CD4-positive, alpha-beta T cell (primary cell): Measurements from ENCODE around the gene HS3ST5. TPM values are rescaled to one million over a fixed set of nuclear protein-coding genes. Genes with fewer than 3 reads are reported as not detected.
"Not testable (repeated sequence)": the region's sequence is repeated elsewhere in the genome, so short reads cannot be mapped to it uniquely, and the experiment has no call there.

Source experiments
- ATAC-seq: fragments of 200-7000 bp; cut with Tn5 transposase; one replicate; pipeline ENCODE4 v1.10.0; 2022; ENCODE audit warnings: mild to moderate bottlenecking; ENCODE audit not compliant: poor library complexity
- CTCF ChIA-PET: fragments of 350-600 bp; sonication (Branson Sonifier 250); formaldehyde crosslinking; loops from one replicate; lab custom pipeline; 2021; ENCODE audit warnings: antibody characterized with exemption, inconsistent platforms; lab: Charles Lee
- POLR2A ChIA-PET: fragments of 350-600 bp; sonication (Branson Sonifier 250); formaldehyde crosslinking; loops from one replicate; lab custom pipeline; 2021; ENCODE audit warnings: antibody characterized with exemption, inconsistent platforms; lab: Charles Lee
- DNase-seq, 14 experiments: peaks; one replicate each; pipeline ENCODE4 v3.0.0-alpha.2; 2013 to 2020; ENCODE audit warnings: mixed read lengths in 2 of 14
- H3K27ac ChIP-seq, 2 donors: one replicate each; pipeline versions ENCODE4 v1.5.1 to v1.7.0; 2013; ENCODE audit warnings: low read length in 2 of 2, low read depth in 1 of 2, mild to moderate bottlenecking in 1 of 2
- H3K27me3 ChIP-seq, 2 experiments: 1 replicate in 1 of 2; 2 replicates in 1 of 2; pipeline versions ENCODE4 v1.6.1 to v1.7.0; 2013; ENCODE audit warnings: low read length in 2 of 2, control low read depth in 1 of 2, mild to moderate bottlenecking in 1 of 2, moderate library complexity in 1 of 2; ENCODE audit not compliant: insufficient read depth in 2 of 2, control insufficient read depth in 1 of 2
- H3K36me3 ChIP-seq: one replicate; pipeline ENCODE4 v1.6.1; 2013; ENCODE audit warnings: low read length, control low read depth; ENCODE audit not compliant: insufficient read depth
- H3K4me1 ChIP-seq: one replicate; pipeline ENCODE4 v1.6.1; 2013; ENCODE audit warnings: low read length, control low read depth; ENCODE audit not compliant: insufficient read depth
- H3K4me3 ChIP-seq: one replicate; pipeline ENCODE4 v1.5.1; 2013; ENCODE audit warnings: mild to moderate bottlenecking, low read length, moderate library complexity
- H3K9me3 ChIP-seq, 2 experiments: 1 replicate in 1 of 2; 2 replicates in 1 of 2; pipeline versions ENCODE4 v1.6.1 to v1.7.0; 2013; ENCODE audit warnings: low read length in 2 of 2, mild to moderate bottlenecking in 2 of 2, control low read depth in 1 of 2, moderate library complexity in 1 of 2; ENCODE audit not compliant: control insufficient read depth in 1 of 2, insufficient read depth in 1 of 2
- H3K27ac Mint-ChIP-seq: one replicate; pipeline ENCODE4 v1.8.0; 2020; ENCODE audit warnings: mixed read lengths
- H3K27me3 Mint-ChIP-seq: one replicate; pipeline ENCODE4 v1.8.0; 2021; ENCODE audit warnings: mixed read lengths
- H3K36me3 Mint-ChIP-seq: one replicate; pipeline ENCODE4 v1.8.0; 2021; ENCODE audit warnings: low read depth, mixed read lengths
- H3K4me1 Mint-ChIP-seq: one replicate; pipeline ENCODE4 v1.8.0; 2021; ENCODE audit warnings: low read depth, mixed read lengths
- H3K4me3 Mint-ChIP-seq: one replicate; pipeline ENCODE4 v1.8.0; 2020; ENCODE audit warnings: mild to moderate bottlenecking, mixed read lengths
- H3K9me3 Mint-ChIP-seq: one replicate; pipeline ENCODE4 v1.8.0; 2020; ENCODE audit warnings: mixed read lengths
- intact Hi-C, 2 experiments: fragments of 100-400 bp; cut with DNase I in 1 of 2; cut with micrococcal nuclease in 1 of 2; formaldehyde crosslinking; loops; one replicate each; pipeline versions ENCODE4 v1.15.1 to v1.9.0; 2023 to 2025; cut with DNase I, micrococcal nuclease
- total RNA-seq, 174 experiments: library from RNA in 2 of 174; stranded (reverse) in 2 of 174; gene quantifications; one replicate each; pipeline ENCODE4 v1.2.3 and lab custom pipeline; 2021 to 2026
- TF ChIP-seq, protein P1 (sequence below): fragments of 200-600 bp; IDR thresholded peaks from one replicate; pipeline ENCODE4 v1.8.0; 2022; ENCODE audit warnings: antibody characterized with exemption, mild to moderate bottlenecking

Gene HS3ST5
- total RNA-seq, 2 experiments from 2014 or later = not detected

DNA sequence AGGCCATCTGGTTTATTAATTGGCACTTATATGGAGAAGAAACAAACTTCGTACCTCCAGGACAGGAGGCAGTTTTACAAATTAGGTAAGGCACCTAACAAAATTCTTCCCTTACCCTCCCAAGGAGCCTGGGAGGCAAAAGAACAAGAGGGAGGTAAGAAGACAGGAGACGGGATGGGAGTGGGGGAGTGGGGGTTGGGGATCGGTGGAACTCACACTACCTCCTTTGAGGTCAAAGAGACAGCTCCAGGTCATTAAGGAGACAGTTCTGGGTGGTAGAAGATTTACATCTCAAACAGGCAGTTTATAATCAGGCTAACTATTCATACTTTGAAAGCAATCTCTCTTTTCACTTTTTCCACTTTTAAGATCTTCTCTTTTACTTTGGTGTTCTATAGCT lies 259.6 kb downstream of the HS3ST5 start:
- Mint-ChIP-seq H3K27me3 (peaks cover 10% of the 10 kb centered on the region), H3K4me1 (no peaks in the 10 kb centered on the region), H3K36me3 (no peaks in the 10 kb centered on the region), H3K4me3 (no peak overlapping the region), H3K9me3 (no peaks in the 10 kb centered on the region), H3K27ac (no peak overlapping the region)
- DNase-seq (no peak), ATAC-seq (no peak)
- POLR2A ChIA-PET = no interaction called here
- intact Hi-C loops = no loop called here
- Histone ChIP-seq H3K27me3 (no peaks in the 10 kb centered on the region), H3K4me3 (no peak overlapping the region), H3K36me3 (no peaks in the 10 kb centered on the region), H3K9me3 (no peaks in the 10 kb centered on the region), H3K4me1 (no peaks in the 10 kb centered on the region), H3K27ac (no peak overlapping the region)
- TF ChIP-seq, protein P1, sequence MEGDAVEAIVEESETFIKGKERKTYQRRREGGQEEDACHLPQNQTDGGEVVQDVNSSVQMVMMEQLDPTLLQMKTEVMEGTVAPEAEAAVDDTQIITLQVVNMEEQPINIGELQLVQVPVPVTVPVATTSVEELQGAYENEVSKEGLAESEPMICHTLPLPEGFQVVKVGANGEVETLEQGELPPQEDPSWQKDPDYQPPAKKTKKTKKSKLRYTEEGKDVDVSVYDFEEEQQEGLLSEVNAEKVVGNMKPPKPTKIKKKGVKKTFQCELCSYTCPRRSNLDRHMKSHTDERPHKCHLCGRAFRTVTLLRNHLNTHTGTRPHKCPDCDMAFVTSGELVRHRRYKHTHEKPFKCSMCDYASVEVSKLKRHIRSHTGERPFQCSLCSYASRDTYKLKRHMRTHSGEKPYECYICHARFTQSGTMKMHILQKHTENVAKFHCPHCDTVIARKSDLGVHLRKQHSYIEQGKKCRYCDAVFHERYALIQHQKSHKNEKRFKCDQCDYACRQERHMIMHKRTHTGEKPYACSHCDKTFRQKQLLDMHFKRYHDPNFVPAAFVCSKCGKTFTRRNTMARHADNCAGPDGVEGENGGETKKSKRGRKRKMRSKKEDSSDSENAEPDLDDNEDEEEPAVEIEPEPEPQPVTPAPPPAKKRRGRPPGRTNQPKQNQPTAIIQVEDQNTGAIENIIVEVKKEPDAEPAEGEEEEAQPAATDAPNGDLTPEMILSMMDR = no peak
- CTCF ChIA-PET = interaction anchor here (0.8 kb wide), 1 partner anchor 11 kb away, joined by 3 read pairs; no protein-coding TSS in a partner anchor

DNA sequence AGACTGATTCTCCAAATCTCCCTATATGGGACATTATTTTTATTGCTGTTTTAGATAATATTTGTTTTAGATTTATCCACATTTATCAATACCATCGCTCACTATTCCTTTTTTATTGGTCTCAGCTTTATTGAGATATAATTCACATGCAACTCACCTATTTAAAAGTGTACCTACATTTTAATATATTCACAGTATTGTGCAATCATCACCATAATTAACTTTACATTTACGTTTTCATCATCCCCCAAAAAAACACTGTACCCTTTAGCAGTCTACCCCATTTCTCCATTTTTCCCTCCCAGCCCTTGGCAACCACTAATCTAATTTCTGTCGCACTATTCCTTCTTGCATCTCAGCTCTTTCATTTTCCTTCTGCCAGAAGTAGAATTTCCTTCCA lies 261.1 kb downstream of the HS3ST5 start:
- POLR2A ChIA-PET = no interaction called here
- H3K9me3 Mint-ChIP-seq = no peaks in the 10 kb centered on the region
- no peak overlapping the region for H3K4me3 Mint-ChIP-seq
- H3K27me3 Mint-ChIP-seq = no peaks in the 10 kb centered on the region
- CTCF ChIA-PET = no interaction called here
- Histone ChIP-seq H3K4me3 (no peak overlapping the region), H3K4me1 (no peaks in the 10 kb centered on the region), H3K27ac (no peak overlapping the region), H3K27me3 (no peaks in the 10 kb centered on the region), H3K9me3 (no peaks in the 10 kb centered on the region), H3K36me3 (no peaks in the 10 kb centered on the region)
- intact Hi-C loops = no loop called here
- DNase-seq (no peak), ATAC-seq (no peak)
- H3K27ac Mint-ChIP-seq = no peak overlapping the region
- H3K4me1 Mint-ChIP-seq = no peaks in the 10 kb centered on the region
- TF ChIP-seq, protein P1 = no peak
- no peaks in the 10 kb centered on the region for H3K36me3 Mint-ChIP-seq

DNA sequence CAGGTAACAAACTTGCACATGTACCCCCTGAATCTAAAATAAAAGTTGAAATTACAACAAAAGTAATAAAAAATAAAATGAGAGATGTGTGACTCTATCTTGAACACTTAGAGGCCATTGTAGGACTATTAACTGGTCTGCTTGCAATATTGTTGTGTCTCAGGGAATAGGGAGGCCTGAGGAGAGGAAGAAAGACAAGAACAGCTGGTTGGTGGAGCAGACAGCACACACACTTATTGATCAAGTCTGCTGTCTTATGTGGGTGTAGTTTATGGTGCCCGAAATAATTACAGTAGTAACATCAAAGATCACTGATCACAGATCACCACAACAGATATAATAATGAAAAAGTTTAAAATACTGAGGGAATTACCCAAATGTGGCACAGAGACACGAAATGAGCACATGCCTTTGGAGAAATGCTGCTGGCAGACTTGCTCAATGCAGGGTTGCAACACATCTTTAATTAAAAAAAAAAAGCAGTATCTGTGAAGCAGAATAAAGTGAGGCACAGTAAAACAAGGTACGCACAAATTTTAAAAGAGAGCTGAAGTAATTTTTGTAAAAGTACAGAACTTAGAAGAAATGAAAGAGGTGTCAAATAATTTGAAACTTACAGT lies 261.8 kb downstream of the HS3ST5 start:
- DNase-seq (no peak), ATAC-seq (no peak)
- no peaks in the 10 kb centered on the region for H3K4me1 ChIP-seq
- intact Hi-C loops = no loop called here
- H3K9me3 Mint-ChIP-seq = no peaks in the 10 kb centered on the region
- TF ChIP-seq, protein P1 = no peak
- no peak overlapping the region for H3K27ac ChIP-seq
- no peak overlapping the region for H3K4me3 Mint-ChIP-seq
- no peaks in the 10 kb centered on the region for H3K27me3 ChIP-seq
- H3K9me3 ChIP-seq = no peaks in the 10 kb centered on the region
- no peaks in the 10 kb centered on the region for H3K27me3 Mint-ChIP-seq
- ChIA-PET POLR2A (no interaction called here), CTCF (no interaction called here)
- no peaks in the 10 kb centered on the region for H3K4me1 Mint-ChIP-seq
- no peak overlapping the region for H3K27ac Mint-ChIP-seq
- H3K36me3 Mint-ChIP-seq = no peaks in the 10 kb centered on the region
- no peak overlapping the region for H3K4me3 ChIP-seq
- no peaks in the 10 kb centered on the region for H3K36me3 ChIP-seq

DNA sequence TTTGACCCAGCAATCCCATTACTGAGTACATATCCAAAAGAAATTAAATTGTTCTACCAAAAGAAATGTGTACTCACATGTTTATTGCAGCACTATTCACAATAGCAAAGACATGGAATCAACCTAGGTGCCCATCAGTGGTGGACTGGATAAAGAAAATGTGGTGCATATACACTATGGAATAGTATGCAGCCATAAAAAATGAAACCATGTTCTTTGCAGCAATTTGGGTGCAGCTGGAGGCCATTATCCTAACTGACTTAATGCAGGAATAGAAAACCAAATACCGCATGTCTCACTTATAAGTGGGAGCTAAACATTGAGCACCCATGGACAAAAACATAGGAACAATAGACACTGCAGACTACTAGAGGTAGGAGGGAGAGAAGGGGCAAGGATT lies 262.4 kb downstream of the HS3ST5 start:
- H3K27ac ChIP-seq, DNase-seq, ATAC-seq, H3K27ac Mint-ChIP-seq, H3K4me1 ChIP-seq, H3K36me3 ChIP-seq, CTCF ChIA-PET, POLR2A ChIA-PET, intact Hi-C loops, H3K4me3 ChIP-seq, H3K4me1 Mint-ChIP-seq, H3K9me3 ChIP-seq, H3K27me3 Mint-ChIP-seq, H3K36me3 Mint-ChIP-seq, H3K9me3 Mint-ChIP-seq, H3K4me3 Mint-ChIP-seq, H3K27me3 ChIP-seq: not testable (repeated sequence)
